Activated T-helper 17 cell treated with anti-CD3 and anti-CD28 coated beads, Interleukin-2, amount 50 U/mL, for 72 hours (primary cell): ENCODE results near the gene TTC9. TPM values are rescaled to one million over a fixed set of nuclear protein-coding genes. Genes with fewer than 3 reads are reported as not detected.

Experiments
- ATAC-seq: fragments of 150-1000 bp; cut with Tn5 transposase; replicated peaks from 2 replicates; pipeline ENCODE4 v1.10.0; 2021; ENCODE audit warnings: mild to moderate bottlenecking, moderate library complexity
- H3K27ac Mint-ChIP-seq: one replicate; pipeline ENCODE4 v1.8.0; 2022; ENCODE audit warnings: mixed read lengths
- H3K27me3 Mint-ChIP-seq: one replicate; pipeline ENCODE4 v1.8.0; 2022; ENCODE audit warnings: mixed read lengths
- H3K36me3 Mint-ChIP-seq: one replicate; pipeline ENCODE4 v1.8.0; 2022; ENCODE audit warnings: low read depth, mild to moderate bottlenecking, mixed read lengths
- H3K4me1 Mint-ChIP-seq: one replicate; pipeline ENCODE4 v1.8.0; 2022; ENCODE audit warnings: mixed read lengths
- H3K4me3 Mint-ChIP-seq: one replicate; pipeline ENCODE4 v1.8.0; 2022; ENCODE audit warnings: mild to moderate bottlenecking, mixed read lengths
- H3K9me3 Mint-ChIP-seq: one replicate; pipeline ENCODE4 v1.8.0; 2022; ENCODE audit warnings: mixed read lengths
- total RNA-seq, 2 donors: library from RNA; stranded (reverse); gene quantifications; one replicate each; pipeline ENCODE4 v1.2.3, GENCODE V29; 2022

TTC9 gene
- total RNA-seq, 2 donors from 2014 or later: 4.7 to 8.0 TPM

DNA sequence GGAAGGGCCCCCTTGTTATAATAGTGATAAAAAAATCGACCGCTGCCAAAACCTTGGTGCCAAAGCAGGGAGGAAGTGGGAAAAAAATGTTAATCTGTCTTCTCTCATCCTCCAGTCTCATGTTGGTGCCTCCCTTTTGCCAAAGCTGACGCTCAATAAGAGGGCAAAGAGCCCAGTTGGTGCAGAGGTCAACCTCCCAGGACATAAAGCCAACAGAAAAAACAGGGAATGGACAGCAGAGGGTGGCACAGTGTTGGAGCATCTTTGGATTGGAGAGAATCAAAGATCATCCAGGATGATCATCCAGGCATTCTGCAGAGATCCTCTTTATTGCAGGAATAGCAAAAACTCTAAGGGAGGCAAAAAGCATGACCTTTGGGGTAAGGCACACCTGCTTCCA is 9.8 kb upstream of the TTC9 start:
- Mint-ChIP-seq H3K27ac (no peak overlapping the region), H3K27me3 (no peaks in the 10 kb centered on the region), H3K4me1 (peaks cover 6% of the 10 kb centered on the region), H3K36me3 (no peaks in the 10 kb centered on the region), H3K9me3 (no peaks in the 10 kb centered on the region), H3K4me3 (no peak overlapping the region)
- ATAC-seq: no peak

DNA sequence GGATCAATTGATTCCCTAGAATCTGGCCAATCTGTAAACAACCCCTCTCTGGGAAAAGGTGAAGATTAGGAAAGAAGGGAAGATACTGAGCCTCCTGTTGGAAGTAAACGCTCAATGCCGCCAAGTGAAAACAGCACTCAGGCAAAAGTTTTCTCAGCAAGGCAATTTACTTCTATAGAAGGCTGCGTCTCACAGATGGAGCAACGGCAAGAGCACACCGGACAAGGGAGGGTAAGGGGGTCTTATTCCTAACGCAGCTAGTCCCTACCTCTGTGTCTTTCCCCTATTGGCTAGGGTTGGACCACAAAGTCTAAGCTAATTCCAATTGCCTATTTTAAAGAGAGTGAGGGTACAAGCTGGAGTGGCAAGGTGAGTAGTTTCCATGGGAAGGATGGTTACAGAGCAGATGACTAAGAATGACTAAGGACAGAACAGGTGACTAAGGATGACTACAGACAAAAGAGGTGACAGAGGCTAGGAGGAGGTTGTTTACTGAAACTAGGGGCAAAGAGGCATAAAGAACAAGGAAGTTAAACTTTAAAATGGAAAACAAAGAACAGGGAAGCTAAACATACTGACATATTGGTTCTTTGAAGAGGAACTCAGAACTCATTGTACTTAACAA is 5.6 kb upstream of the TTC9 start:
- peak overlapping the region; percentile 74 for H3K27ac Mint-ChIP-seq
- H3K4me1 Mint-ChIP-seq: peaks cover 13% of the 10 kb centered on the region
- H3K36me3 Mint-ChIP-seq: peaks cover 2% of the 10 kb centered on the region
- peak; percentile 86 for ATAC-seq
- H3K27me3 Mint-ChIP-seq: no peaks in the 10 kb centered on the region
- H3K4me3 Mint-ChIP-seq: peak overlapping the region; percentile 21
- no peaks in the 10 kb centered on the region for H3K9me3 Mint-ChIP-seq

DNA sequence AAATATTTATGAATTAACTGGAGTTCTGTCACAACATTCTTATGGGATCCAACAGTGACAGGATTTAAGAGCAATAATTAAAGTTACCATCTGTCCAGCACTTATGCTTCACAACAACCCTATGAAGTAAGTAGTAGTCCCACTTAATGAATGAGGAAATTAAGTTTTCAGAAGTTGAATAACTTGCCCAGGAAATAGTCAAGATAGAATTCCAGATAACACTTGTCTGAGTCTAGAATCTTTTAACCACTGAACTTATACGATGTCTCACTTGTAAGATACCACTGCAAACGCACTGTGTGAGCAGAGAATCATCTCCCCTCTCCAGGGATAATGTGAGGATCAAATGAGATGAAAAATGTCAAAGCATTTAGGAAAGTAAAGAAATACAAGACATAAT is 3.3 kb upstream of the TTC9 start:
- Mint-ChIP-seq H3K27me3 (no peaks in the 10 kb centered on the region), H3K27ac (no peak overlapping the region), H3K4me1 (peaks cover 16% of the 10 kb centered on the region), H3K4me3 (no peak overlapping the region), H3K9me3 (no peaks in the 10 kb centered on the region), H3K36me3 (peaks cover 16% of the 10 kb centered on the region)
- ATAC-seq: no peak

DNA sequence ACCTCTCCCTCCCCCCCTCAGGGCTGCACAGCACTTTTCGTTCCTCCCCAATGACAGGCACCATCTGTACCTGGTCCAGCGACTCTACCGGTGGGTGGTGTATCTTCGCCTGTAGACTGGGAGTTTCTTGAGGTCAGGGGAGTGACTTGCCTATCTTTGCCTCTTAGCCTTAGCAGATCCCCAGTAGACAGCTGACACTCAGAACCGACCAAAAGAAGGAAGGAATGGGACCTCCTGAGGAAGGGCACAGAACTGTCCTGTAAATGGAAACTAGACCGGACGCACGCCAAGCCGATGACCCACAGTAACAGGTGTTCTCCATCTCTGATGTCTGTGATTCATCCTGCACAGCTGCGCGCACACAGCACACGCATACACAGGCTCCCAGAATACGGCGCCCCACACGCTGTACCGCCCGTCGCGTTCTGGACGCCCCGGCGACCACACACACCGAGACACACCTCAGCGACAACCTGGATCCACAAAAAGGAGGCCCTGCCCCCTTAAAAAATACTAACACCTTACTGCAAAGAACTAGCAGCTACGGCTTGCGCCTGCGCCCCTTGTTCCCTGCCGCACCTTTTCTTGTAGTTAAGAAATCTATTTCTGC is 673 bp upstream of the TTC9 start:
- Mint-ChIP-seq H3K36me3 (peaks cover 19% of the 10 kb centered on the region), H3K27ac (peak overlapping the region; percentile 66), H3K4me1 (peaks cover 27% of the 10 kb centered on the region), H3K4me3 (peak overlapping the region; percentile 84), H3K27me3 (no peaks in the 10 kb centered on the region), H3K9me3 (no peaks in the 10 kb centered on the region)
- peak; percentile 84 for ATAC-seq

DNA sequence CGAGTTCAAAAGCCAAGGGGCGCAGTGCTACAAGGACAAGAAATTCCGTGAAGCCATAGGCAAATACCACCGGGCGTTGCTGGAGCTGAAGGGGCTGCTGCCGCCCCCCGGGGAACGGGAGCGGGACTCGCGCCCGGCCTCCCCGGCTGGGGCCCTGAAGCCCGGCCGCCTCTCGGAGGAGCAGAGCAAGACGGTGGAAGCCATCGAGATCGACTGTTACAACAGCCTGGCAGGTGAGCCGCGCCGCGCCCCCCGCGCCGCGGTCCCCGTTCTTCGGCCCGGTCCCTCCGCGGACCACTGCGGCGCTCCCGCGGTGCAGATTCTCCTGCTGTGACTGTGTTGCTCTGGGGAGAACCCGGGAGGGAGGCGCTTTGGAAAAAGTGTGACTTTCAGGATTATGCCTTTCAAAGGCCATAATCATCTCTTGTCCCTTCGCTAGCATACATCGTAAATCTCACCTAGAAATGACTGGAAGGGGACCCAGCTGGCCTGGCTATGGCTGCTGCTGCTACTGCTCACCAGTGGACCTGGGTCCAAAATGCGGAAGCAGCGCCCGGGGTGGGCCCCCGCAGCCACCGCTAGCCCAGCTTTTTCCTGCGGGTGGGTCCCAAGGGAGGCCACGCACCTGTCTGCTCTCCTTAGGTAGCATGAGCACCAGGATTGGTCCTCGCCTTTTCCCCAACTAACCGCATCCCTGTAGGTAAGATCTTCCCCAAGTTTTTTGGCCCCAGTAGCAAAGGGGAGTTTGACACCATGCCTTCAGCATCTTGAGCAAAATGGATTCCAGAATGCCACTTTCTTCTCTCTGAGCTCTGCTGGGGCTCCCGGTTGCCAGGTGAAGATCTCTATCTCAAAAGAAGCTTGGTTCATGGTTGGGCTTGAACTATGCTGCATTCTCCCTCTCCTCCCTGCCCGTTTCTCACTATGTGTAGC is 853 bp downstream of the TTC9 start:
- Mint-ChIP-seq H3K27me3 (no peaks in the 10 kb centered on the region), H3K9me3 (no peaks in the 10 kb centered on the region), H3K36me3 (peaks cover 19% of the 10 kb centered on the region), H3K4me3 (peak overlapping the region; percentile 96), H3K4me1 (peaks cover 29% of the 10 kb centered on the region), H3K27ac (peak overlapping the region; percentile 93)
- peak; percentile 31 for ATAC-seq

DNA sequence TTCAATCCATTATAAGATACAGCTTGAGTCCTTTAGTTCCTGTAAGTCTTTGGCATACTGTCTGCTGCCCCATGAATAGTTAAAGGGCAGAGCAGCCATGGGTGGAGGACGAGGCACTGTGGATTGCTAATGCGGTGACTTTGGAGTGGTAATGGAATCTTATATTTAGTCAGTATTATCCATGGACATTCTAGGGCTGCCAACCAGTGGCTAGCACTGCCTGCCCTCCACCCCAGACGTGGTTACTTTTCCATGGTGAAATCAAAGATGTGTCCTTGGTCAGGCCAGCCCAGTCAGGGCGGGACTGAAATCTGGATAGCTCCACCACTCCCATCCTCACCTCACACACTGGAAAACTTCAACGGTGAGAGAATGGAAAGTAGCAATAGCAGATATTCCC is 2.3 kb downstream of the TTC9 start:
- peaks cover 19% of the 10 kb centered on the region for H3K36me3 Mint-ChIP-seq
- ATAC-seq: no peak
- peak overlapping the region; percentile 96 for H3K4me3 Mint-ChIP-seq
- peak overlapping the region; percentile 93 for H3K27ac Mint-ChIP-seq
- H3K27me3 Mint-ChIP-seq: no peaks in the 10 kb centered on the region
- no peaks in the 10 kb centered on the region for H3K9me3 Mint-ChIP-seq
- peaks cover 29% of the 10 kb centered on the region for H3K4me1 Mint-ChIP-seq

DNA sequence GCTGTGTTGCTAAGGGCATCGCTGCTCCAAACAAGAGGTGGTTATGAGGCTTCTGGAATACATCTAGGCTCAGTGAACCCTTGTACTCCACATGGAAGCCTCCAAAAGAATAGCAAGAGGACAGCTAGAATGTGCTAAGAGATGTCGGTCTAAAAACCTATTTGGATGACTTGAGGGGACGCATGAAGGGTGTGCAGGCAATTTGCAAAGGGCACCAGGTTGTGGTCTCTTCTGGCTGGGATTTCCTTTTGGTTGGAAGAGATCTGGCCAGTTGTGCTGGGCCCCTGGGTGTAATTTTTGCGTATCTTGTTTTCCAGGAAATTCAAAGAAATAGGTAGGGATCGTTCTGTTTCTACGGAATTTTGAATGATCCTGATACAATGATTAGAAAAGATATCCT is 4.2 kb downstream of the TTC9 start:
- Mint-ChIP-seq H3K27ac (peak overlapping the region; percentile 17), H3K27me3 (no peaks in the 10 kb centered on the region), H3K36me3 (peaks cover 23% of the 10 kb centered on the region), H3K9me3 (no peaks in the 10 kb centered on the region), H3K4me1 (peaks cover 32% of the 10 kb centered on the region), H3K4me3 (peak overlapping the region; percentile 96)
- ATAC-seq: no peak

DNA sequence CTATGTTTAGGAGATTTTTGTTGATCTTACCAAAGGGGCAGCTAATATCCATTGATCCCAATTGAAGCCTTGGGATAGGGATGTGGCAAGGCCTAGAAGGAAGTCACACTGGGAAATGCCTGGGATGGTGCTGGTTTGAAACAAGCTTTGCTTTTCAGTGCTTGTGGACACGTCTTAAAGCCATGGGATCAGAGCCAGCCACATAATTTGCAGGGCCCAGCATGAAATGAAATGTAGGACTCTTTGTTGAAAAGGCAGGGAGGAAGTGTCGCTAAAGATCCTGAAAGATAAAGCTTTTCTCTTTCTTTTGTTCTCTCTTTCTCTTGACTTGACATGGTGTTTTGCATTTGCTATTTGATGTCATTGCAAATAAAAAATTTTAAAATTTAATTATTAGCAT is 5.0 kb downstream of the TTC9 start:
- Mint-ChIP-seq H3K4me3 (peak overlapping the region; percentile 96), H3K27ac (peak overlapping the region; percentile 1)

DNA sequence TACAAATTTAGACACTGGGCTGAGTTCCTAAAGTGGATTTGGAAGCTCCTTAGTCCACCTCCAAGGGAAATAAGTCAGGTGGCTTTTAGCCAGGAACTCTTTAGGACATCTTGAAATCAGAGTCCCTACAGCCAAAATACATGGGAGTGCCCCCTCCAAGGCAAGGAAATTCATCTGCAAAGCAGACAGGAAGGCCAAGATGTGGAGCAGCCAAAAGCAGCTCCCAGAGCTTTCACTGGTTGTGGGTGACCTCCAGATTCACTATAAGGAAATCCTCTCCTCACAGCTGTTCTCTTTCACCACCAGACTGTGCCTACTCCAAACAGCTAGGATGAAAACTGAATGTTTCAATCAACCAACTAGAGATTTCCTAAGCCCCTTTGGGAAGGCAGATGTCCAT is 6.6 kb downstream of the TTC9 start:
- Mint-ChIP-seq H3K36me3 (peaks cover 16% of the 10 kb centered on the region), H3K9me3 (no peaks in the 10 kb centered on the region), H3K4me3 (no peak overlapping the region), H3K27me3 (no peaks in the 10 kb centered on the region), H3K27ac (no peak overlapping the region), H3K4me1 (peaks cover 46% of the 10 kb centered on the region)
- ATAC-seq: no peak

More for the DNA sequence above, 5.0 kb downstream of the TTC9 start:
- peaks cover 22% of the 10 kb centered on the region for H3K36me3 Mint-ChIP-seq
- H3K27me3 Mint-ChIP-seq: no peaks in the 10 kb centered on the region
- H3K4me1 Mint-ChIP-seq: peaks cover 36% of the 10 kb centered on the region
- no peak for ATAC-seq
- no peaks in the 10 kb centered on the region for H3K9me3 Mint-ChIP-seq

DNA sequence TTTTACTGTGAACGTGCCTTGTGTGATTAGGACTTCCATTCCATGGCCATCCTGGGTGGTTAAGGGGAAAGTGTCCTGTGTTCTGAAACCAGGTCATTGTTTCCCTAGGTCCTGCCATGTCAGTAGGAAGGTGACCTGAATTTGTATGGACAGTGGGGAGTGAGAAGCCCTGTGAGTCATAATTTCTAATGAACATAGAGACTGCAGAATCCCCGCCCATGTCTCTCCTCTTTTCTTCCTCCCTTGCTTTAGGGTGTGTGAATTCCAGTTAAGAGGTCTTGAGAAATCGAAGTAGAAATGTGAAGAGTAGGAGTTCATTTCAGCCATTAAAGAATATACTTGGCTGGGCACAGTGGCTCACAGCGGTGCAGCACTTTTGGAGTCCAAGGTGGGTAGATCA is 8.1 kb downstream of the TTC9 start:
- H3K27ac Mint-ChIP-seq: peak overlapping the region; percentile 34
- H3K4me3 Mint-ChIP-seq: no peak overlapping the region
- no peak for ATAC-seq
- peaks cover 45% of the 10 kb centered on the region for H3K4me1 Mint-ChIP-seq
- H3K36me3 Mint-ChIP-seq: peaks cover 12% of the 10 kb centered on the region
- no peaks in the 10 kb centered on the region for H3K27me3 Mint-ChIP-seq
- no peaks in the 10 kb centered on the region for H3K9me3 Mint-ChIP-seq

DNA sequence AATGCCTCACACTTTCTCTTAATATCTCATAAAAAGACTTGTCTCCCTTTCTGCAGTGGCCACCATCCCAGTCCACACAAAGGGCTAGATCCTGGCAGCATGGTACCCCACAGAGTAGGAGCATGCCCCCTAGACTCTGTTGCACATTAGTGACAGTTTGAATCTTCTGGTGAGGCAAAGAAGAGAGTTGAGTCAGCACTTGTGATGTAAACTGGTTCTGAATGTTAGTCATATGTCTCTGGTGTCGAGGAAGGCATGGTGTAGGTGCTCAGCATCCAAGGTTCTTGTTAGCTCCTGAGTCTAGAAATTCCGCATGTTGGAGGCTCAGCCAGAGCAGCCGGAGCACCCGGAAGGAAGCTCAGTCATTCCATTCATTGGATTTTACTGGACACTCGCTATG is 9.8 kb downstream of the TTC9 start:
- H3K36me3 Mint-ChIP-seq: peaks cover 12% of the 10 kb centered on the region
- H3K27ac Mint-ChIP-seq: peak overlapping the region; percentile 96
- no peaks in the 10 kb centered on the region for H3K27me3 Mint-ChIP-seq
- no peaks in the 10 kb centered on the region for H3K9me3 Mint-ChIP-seq
- peak; percentile 75 for ATAC-seq
- peaks cover 48% of the 10 kb centered on the region for H3K4me1 Mint-ChIP-seq
- H3K4me3 Mint-ChIP-seq: peak overlapping the region; percentile 84

DNA sequence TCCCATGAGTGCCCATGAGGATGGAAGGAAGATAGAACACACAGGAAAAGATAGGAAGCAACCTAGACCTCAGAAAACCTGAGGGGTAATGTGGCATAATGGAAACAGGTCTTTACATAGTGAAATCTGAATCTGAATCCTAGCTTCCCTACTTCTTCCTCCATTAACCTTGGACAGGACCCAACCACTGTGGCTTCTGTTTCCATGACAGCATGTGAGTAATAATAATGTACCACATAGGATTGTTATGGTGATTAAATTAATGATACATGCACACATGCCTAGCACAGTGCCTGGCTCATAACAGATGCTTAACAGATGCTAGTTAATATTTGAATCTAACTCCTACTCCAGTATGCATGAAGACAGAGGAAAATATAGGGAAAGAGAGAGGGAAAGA is 11.2 kb downstream of the TTC9 start:
- peak; percentile 28 for ATAC-seq
- no peaks in the 10 kb centered on the region for H3K9me3 Mint-ChIP-seq
- H3K36me3 Mint-ChIP-seq: peaks cover 12% of the 10 kb centered on the region
- peak overlapping the region; percentile 84 for H3K4me3 Mint-ChIP-seq
- H3K4me1 Mint-ChIP-seq: peaks cover 55% of the 10 kb centered on the region
- no peaks in the 10 kb centered on the region for H3K27me3 Mint-ChIP-seq
- H3K27ac Mint-ChIP-seq: peak overlapping the region; percentile 96

DNA sequence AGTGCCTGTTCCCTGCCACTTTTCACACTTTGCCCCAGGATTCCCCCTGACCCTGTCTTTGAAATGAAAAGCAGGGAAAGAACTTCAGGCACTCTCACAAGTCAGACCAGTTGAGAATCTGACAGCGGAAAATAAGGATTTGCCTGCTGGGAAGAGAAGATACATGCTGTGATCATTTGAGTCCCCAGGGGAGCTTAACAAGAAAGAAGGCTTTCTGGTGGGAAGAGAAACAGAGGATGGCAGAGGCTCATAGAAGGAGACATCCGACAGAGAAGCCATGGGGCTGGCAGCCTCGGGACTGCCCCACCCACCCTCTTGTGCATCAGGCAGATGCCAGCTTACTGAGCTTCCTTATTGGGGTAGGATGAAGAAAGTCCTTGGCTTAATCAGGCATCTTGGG is 11.9 kb downstream of the TTC9 start:
- Mint-ChIP-seq H3K36me3 (peaks cover 12% of the 10 kb centered on the region), H3K9me3 (no peaks in the 10 kb centered on the region), H3K4me1 (peaks cover 56% of the 10 kb centered on the region), H3K27ac (peak overlapping the region; percentile 96), H3K4me3 (peak overlapping the region; percentile 84), H3K27me3 (no peaks in the 10 kb centered on the region)
- no peak for ATAC-seq

DNA sequence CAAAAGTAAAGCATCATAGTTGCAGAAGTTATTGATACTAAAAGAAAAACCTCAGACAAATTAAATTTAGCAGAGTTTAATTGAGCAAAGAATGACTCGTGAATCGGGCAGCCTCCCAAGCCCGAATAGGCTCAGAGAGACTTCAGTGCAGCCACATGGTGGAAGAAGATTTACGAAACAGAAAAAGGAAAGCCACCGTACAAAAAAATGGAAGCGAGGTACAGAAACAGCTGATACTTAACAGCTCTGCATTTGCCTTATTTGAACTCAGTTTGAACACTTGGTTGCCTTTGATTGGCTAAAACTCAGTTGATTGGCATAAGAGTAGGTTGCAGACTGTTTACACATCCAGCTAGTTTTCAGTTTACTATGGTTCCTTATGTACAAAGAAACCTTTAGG is 12.9 kb downstream of the TTC9 start:
- Mint-ChIP-seq H3K36me3 (peaks cover 12% of the 10 kb centered on the region), H3K9me3 (no peaks in the 10 kb centered on the region)
- peak; percentile 46 for ATAC-seq

More for the DNA sequence above, 12.9 kb downstream of the TTC9 start:
- H3K4me3 Mint-ChIP-seq: peak overlapping the region; percentile 84
- H3K27ac Mint-ChIP-seq: peak overlapping the region; percentile 96
- peaks cover 61% of the 10 kb centered on the region for H3K4me1 Mint-ChIP-seq
- no peaks in the 10 kb centered on the region for H3K27me3 Mint-ChIP-seq
